Measurements from ENCODE around the gene DCAF17. TPM values are rescaled to one million over a fixed set of nuclear protein-coding genes. Genes with fewer than 3 reads are reported as not detected.
"Not testable (repeated sequence)": the region's sequence is repeated elsewhere in the genome, so short reads cannot be mapped to it uniquely, and the experiment has no call there.

Gene DCAF17
- total and polyA plus RNA-seq, 12 donors: 2.0 to 10.5 (median 7.4) TPM

- Histone ChIP-seq H3K36me3 (no peaks in the 10 kb centered on the region), H3K4me1 (peaks cover 0 to 6% (median 0%) of the 10 kb centered on the region in 9 donors), H3K27ac (no peak overlapping the region), H3K27me3 (no peaks in the 10 kb centered on the region), H3K4me3 (no peak overlapping the region), H3K9me3 (peaks cover 0 to 30% (median 0%) of the 10 kb centered on the region in 11 donors)
- no peak for TF ChIP-seq CTCF (IDR thresholded peaks at IDR 0.05)
- intact Hi-C loops (cut with DNase I): loop anchor here in 2 of 10 donors (2.0 to 5.0 kb wide), 2 partner anchors 448 to 449 kb away; no protein-coding TSS in a partner anchor
- 84 to 86% methylated on average over 3 of the region's 3 CpGs for WGBS, 2 donors
- no peak for ATAC-seq
- DNase-seq: no peak
Measured at GRCh38 chr2:171420728-171421563, 13.1 kb upstream of the DCAF17 start.

GRCh38 chr2:171422710-171423495, 11.1 kb upstream of the DCAF17 start:
- not testable (repeated sequence) for H3K4me1 ChIP-seq, ATAC-seq, DNase-seq, H3K27me3 ChIP-seq, H3K4me3 ChIP-seq, H3K27ac ChIP-seq, H3K36me3 ChIP-seq
- intact Hi-C loops (cut with DNase I): loop anchor here in 1 of 10 donors (5.0 kb wide), 1 partner anchor 451 kb away; no protein-coding TSS in a partner anchor
- 94 to 97% methylated on average over 2 of the region's 2 CpGs for WGBS, 2 donors
- H3K9me3 ChIP-seq: peaks cover 0 to 30% (median 0%) of the 10 kb centered on the region in 11 donors

GRCh38 chr2:171430516-171431410, 3.3 kb upstream of the DCAF17 start:
- Histone ChIP-seq H3K27ac (no peak overlapping the region), H3K4me1 (peaks cover 0 to 20% (median 16%) of the 10 kb centered on the region in 9 donors), H3K9me3 (peaks cover 0 to 8% (median 0%) of the 10 kb centered on the region in 11 donors), H3K27me3 (no peaks in the 10 kb centered on the region), H3K4me3 (no peak overlapping the region), H3K36me3 (peaks cover 0 to 2% (median 0%) of the 10 kb centered on the region in 9 donors)
- ATAC-seq (no peak), DNase-seq (no peak)
- 96 to 97% methylated on average over 7 of the region's 7 CpGs for WGBS, 2 donors
- TF ChIP-seq CTCF (IDR thresholded peaks at IDR 0.05): no peak
- intact Hi-C loops (cut with DNase I): loop anchor here in 7 of 10 donors (5.0 to 10.0 kb wide), 4 partner anchors 94 to 268 kb away; partner anchors contain the start of genes CYBRD1 (in 3 of the 7), TLK1 (in 3 of the 7) and DYNC1I2 (in 1 of the 7)

- peaks cover 0 to 12% (median 0%) of the 10 kb centered on the region in 9 donors for H3K36me3 ChIP-seq
- H3K4me3 ChIP-seq: no peak overlapping the region
- peaks cover 0 to 21% (median 17%) of the 10 kb centered on the region in 9 donors for H3K4me1 ChIP-seq
- no peaks in the 10 kb centered on the region for H3K27me3 ChIP-seq
- no peak for TF ChIP-seq CTCF (IDR thresholded peaks at IDR 0.05)
- peak in 1 of 2 donors; percentile 11 for DNase-seq
- no peak for ATAC-seq
- no peak overlapping the region for H3K27ac ChIP-seq
- WGBS, 2 donors: 96 to 99% methylated on average over 9 of the region's 9 CpGs
- intact Hi-C loops (cut with DNase I): loop anchor here in 7 of 10 donors (5.0 to 10.0 kb wide), 4 partner anchors 93 to 269 kb away; partner anchors contain the start of genes CYBRD1 (in 3 of the 7), TLK1 (in 3 of the 7) and DYNC1I2 (in 1 of the 7)
- peaks cover 0 to 8% (median 0%) of the 10 kb centered on the region in 11 donors for H3K9me3 ChIP-seq
Measured at GRCh38 chr2:171431677-171432167, 2.3 kb upstream of the DCAF17 start.
